DMS153 treated with DMSO at 0.1 percent for 48 hours (cell line): ENCODE measurements around the gene NSRP1.
"Not testable (repeated sequence)": the region's sequence is repeated elsewhere in the genome, so short reads cannot be mapped to it uniquely, and the experiment has no call there.

Experiments
- DNase-seq: peaks from one replicate; lab custom pipeline; 2025; ENCODE audit not compliant: unreplicated experiment; lab: John Stamatoyannopoulos, UW

The NSRP1 gene

DNA sequence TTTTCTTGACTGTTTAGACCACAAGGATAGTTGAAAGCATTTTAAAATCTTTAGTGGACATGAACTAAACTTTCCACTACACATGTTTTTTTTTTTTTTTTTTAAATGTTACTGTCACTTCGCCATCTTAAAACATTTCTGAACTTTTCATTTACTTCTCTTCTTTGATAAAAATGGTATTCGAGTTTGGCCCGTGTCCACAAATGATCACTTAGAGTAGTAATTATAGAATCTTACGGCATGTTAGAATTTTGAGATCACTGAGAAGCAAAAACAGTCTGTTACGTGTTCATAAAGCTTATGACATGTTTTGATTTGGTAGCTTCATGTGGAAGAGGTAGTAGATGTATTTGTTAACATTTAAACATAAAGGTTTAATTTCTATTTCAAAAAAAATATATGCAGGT, 1.1 kb downstream of the NSRP1 start:
- DNase-seq: no peak

DNA sequence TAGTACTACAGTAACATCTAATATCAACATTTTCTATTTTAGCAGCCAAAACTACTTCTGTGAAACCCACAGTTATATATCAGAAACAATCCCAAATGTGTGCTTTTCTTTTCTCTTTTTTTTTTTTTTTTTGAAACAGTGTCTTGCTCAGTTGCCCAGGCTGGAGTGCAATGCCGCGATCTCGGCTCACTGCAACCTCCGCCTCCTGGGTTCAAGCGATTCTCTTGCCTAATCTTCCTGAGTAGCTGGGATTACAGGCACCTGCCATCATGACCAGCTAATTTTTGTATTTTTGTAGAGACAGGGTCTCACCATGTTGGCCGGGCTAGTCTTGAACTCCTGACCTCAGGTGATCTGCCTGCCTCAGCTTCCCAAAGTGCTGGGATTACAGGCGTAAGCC, 2.0 kb downstream of the NSRP1 start:
- not testable (repeated sequence) for DNase-seq

DNA sequence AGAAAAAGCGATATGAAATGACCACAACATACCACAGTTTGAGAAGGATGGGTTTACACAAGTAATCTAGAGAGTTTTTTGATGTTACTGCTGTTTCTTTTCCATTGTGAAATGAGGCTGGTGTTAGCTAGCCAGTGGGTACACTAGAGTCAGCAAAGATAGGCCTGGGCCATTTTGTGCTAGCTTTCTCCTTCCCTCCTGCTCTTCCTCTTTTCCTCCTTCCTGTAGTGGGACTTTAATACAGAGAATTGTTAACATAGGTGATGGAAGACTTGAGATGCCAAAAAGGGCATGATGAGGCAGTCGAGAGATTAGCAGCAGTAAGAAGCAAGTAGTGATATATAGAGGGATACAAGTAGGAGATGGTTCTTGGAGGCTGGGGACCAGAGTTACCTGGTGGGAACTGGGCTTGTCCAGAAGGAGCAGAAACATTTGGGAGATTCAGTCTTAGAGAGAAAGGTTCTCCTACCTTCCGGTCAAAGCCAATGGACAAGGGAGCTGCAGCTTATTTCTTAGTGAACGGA, 7.7 kb downstream of the NSRP1 start:
- no peak for DNase-seq

DNA sequence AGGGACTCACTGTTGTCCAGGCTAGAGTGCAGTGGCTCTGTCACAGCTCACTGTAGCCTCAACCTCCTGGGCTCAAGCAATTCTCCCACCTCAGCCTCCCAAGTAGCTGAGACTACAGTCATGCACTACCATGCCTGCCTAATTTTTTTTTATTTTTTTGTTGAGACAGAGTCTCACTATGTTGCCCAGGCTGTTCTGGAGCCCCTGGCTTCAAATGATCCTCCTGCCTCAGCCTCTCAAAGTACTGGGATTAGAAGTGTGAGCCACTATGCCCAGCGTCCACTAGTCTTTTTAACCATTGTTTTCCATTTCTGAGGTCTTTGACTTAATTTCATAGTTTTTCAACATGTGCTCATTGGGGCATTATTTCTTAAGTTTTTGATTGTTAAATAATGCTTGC, 13.5 kb downstream of the NSRP1 start:
- DNase-seq: no peak

DNA sequence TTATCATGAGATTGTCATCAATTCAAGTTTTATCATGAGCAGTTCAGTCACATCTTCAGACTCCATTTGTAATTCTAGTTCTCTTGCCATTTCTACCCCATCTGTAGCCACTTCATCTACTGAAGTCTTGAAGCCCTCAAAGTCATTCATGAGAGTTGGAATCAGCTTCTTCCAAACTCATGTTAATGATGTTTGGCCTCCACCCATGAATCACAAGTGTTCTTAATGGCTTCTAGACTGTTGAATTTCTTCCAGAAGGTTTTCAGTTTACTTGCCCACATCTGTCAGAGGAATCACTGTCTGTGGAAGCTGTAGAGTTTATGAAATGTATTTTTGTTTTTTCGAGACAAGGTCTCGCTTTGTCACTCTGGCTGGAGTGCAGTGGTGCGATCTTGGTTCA, 16.0 kb downstream of the NSRP1 start:
- no peak for DNase-seq

DNA sequence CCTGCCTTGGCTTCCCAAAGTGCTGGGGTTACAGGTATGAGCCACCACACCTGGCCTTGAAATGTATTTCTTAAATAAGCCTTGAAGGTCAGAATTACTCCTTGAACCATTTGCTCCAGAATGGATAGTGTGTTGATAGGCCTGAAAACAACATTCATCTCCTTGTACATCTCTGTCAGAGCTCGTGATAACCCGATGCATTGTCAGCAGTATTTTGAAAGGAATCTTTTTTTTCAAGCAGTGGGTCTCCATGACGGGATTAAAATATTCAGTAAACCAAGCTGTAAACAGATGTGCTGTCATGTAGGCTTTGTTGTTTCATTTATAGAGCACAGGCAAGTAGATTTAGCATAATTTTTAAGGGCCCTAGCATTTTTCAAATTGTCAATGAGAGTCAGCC, 16.6 kb downstream of the NSRP1 start:
- DNase-seq: no peak

DNA sequence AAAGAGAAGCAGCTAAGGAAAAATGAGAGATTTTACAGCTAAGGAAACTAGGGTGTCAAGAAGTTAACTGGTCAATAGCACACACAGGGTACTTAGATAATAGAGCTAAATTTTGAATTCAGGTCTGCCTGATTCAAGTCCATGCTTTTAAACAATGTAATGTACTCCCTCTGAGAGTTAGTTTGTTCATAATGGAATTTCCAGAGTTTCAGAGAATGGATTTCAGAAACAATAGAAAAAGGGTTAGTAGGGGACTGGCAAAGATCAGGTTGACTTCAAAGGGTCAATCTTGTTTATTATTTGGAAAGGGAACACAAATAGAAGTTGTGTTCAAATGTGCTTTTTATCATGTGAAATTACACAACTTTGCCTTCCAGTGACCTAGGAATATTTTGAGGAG, 17.9 kb downstream of the NSRP1 start:
- no peak for DNase-seq

DNA sequence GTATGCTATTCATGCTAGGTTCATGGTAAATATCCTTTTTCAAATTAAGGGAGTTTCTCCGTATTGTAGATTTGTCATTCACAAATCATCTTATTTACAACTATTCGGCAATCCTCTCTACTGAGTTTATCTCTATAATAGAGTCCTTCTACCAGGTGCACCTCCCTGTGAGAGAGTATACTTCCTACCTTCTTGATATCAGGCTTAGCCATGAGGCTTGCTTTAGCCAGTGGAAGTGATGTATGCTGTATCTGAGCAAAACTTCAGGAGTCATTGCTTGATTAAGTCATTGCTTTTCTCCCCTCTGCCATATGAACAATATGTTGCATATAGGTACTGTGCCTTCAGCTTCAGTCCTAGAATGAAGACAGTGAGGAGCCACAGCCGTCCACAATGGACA, 20.5 kb downstream of the NSRP1 start:
- no peak for DNase-seq

DNA sequence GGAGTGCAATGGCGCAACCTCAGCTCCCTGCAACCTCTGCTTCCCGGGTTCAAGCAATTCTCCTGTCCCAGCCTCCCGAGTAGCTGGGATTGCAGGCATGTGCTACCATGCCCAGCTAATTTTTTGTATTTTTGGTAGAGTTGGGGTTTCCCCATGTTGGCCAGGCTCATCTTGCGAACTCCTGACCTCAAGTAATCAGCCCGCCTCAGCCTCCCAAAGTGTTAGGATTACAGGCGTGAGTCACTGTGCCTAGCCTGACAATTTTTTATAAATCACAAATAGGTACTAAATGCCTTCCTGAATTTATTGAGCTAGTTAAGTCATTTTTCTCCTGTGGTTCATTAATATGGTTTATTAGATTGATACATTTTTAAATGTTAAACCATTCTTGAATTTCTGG, 31.2 kb downstream of the NSRP1 start:
- not testable (repeated sequence) for DNase-seq

DNA sequence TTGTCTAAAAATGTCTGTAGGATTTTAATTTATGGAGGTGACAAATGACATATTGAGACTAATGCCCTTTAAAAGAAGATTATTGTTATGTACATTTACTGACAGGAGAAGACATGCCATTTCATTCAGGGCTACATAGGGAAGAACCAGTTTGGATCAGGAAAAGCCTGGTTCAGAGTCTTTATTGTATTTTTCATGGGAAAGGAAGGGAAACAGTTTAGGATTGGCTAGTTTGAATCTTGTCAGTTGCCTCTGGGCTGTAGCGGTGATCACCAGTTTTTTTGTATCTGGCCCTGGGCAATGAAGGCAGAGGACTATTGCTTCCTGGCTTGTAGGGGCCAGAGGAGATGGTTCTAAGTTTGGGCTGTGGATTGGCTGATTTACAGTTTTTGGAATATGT, 31.8 kb downstream of the NSRP1 start:
- no peak for DNase-seq

DNA sequence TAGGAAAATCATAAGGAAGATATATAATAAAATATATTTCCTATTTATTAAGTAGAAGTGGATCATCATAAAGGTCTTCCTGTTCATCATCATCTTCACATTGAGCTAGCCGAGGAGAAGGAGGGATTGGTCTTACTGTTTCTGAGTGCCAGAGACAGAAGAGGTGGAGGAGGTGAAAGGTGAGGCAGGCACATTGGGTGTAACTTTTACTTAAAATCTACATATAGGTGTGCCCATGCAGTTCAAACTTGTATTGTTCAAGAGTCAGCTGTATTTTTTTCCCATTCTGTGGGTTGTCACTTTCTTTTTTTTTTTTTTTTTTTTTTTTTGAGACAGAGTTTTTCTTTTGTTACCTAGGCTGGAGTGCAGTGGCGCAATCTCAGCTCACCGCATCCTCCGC, 34.9 kb downstream of the NSRP1 start:
- no peak for DNase-seq

DNA sequence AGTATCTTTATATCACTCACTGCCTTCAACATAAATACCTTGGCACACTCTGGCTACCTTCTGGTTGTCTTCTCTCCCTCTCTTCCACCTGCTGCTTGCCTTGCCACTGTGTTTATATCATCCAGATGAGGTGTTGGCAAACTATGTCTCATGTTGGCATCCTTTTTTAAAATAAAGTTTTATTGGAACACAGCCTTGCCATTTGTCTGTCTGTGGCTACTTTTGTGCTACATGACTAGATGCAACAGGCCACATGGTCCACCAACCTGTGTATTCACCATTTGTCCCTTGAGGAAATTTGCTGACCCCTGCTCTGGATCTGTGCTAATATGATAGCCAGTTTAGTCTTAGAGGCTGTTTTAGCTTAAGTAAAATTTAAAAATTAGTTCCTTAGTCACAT, 36.8 kb downstream of the NSRP1 start:
- DNase-seq: no peak

DNA sequence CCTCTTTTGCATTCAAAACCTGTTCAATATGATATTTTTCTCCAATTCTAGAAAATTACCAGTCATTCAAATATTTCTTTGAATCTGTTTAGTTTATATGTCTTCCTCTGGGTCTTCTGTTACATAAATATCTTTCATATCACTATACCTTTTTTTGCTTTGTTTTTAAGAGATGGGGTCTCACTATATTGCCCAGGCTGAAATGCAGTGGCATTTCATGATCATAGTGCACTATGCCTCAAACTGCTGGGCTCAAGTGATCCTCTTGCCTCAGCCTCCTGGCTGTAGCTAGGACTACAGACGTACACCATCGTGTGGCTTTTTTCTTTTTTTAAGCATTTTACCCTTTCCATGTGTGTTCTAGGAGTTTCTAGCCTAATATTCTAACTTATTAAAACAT, 38.8 kb downstream of the NSRP1 start:
- DNase-seq: no peak

DNA sequence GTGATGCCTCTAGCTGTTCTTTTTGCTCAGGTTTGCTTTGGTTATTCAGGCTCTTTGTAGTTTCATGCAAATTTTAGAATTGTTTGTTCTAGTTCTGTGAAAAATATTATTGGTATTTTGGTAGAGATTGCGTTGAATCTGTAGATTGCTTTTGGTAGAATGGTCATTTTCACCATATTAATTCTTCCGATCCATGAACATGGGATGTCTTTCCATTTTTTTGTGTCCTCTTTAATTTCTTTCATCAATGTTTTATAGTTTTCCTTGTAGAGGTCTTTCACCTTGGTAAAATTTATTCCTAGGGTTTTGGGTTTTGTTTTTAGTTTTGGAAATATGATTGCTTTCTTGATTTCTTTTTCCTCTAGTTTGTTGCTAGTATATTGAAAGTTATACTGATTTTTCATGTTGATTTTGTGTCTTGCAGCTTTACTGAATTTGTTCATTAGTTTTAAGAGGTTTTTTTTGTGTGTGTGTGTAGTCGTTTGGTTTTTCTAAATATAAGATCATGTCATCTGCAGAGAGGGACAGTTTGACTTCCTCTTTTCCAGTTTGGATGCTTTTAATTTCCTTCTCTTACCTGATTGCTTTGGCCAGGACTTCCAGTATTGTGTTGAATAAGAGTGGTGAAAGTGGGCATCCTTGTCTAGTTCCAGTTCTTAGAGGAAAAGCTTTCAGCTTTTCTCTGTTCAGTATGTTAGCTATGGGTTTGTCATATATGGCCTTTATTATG, 42.4 kb downstream of the NSRP1 start:
- DNase-seq: no peak

DNA sequence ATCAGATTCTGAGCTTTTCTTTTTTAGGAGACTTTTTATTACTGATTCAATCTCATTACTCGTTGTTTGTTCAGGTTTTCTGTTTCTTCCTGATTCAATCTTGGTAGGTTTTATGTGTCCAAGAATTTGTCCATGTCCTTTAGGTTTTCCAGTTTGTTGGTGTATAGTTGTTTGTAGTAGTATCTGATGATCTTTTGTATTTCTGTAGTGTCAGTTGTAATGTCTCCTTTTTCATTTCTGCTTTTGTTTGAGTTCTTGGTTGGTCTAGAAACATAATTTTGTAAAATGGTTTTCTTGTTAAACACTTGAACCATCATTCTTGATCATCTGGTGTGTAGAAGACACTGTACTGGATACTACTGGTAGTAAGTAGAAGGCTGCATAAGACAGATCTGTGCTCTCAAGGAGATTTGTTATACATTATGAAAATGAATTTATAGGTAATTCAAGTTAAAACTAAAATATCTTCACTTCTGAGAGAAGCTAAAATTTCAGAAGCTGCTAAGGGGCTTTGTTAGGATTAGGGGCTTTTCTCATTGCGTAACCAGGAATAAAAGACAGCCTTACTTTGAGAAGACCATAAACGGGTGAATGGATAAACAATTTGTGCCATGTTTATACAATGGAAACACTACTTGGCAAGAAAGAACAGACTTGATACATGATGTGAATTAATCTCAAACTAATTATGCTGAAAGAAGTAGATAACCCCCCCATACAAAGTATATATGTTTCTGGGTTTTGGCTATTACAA, 44.0 kb downstream of the NSRP1 start:
- no peak for DNase-seq

DNA sequence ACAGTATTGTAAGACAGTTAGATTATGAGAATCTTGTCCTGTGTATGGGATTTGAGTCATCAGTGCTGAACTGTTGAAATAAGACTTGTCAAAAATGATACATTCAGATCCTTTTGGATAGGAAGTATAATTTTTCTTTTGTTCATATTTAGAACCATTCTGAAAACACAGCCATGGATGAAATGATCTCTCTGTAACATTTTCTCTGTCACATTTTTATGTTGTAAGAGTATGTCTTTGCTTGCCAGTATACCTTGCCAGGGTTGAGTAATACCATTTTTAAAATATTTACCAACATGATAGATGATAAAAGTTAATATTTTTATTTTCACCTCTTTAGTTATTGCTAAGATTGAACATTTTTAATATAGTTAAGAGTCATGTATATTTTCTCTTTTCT, 45.0 kb downstream of the NSRP1 start:
- DNase-seq: no peak

DNA sequence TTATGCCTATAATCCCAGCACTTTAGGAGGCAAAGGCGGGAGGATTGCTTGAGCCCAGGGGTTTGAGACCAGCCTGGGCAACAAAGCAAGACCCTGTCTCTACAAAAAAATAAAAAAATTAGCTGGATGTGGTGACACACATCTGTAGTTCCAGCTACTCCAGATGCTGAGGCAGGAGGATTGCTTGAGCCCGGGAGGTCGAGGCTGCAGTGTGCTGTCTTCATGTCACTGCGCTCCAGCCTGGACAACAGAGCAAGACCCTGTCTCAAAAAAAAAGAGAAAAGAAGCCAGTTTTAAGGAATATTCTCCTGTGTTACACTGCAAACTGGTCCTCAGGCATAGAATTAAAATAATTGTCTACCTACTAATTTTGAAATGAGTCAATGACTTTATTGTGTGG, 47.9 kb downstream of the NSRP1 start:
- DNase-seq: no peak

DNA sequence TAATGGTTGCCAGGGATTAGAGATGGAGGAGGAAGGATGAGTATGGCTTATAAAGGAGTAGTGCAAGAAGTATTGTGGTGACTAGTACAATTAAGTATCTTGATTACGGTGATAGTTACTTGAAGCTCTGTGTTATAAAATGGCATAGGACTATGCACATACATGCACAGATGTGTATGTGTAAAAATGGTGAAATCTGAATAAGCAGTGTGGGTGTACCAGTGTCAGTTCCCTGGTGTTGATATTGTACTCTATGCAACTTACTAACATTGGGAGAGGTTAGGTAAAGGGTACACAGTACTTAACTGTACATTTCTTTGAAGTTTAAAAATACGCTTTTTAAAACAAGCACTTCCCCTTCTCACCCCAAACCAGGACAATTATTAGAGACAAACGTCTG, 48.5 kb downstream of the NSRP1 start:
- no peak for DNase-seq

DNA sequence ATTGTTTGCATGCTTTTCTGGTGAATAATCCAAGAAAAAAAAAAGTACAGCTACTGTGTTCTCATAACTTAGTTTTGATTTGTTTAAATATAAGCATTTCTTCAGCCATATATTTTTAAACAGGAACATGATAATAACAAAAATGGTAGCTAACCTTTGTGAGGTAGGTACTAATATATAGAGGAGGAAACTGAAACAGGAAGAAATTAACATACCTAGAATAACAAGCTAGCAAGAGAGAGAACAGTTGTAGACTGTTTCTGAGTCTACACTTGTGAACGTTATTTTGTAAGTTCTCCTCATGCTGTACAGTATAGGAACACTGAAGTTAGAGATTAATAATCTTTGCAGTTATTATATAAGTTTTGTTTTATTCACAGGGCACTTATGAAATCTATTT, 49.3 kb downstream of the NSRP1 start:
- no peak for DNase-seq

DNA sequence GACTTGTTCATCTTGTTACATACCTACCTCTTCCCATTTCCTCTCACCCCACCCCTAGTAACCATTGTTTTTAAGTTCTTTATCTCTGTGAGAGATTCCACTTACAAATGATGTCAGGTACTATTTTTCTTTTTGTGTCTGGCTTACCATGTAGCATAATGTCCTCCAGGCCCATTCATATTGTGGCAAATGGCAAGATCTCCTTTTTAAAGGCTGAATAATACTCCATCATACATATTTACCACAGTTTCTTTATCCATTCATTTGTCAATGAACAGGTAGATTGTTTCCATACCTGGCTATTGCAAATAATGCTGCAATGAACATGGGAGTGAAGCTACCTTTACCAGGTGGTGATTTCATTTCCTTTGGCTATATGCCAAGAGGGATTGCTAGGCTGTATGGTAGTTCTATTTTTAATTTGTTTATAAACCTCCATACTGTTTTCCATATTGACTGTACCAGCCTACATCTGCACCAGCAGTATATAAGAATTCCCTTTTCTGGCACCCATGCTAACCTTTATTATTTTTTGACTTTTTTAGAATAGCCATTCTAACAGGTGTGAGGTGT, 53.9 kb downstream of the NSRP1 start:
- DNase-seq: peak; percentile 16

DNA sequence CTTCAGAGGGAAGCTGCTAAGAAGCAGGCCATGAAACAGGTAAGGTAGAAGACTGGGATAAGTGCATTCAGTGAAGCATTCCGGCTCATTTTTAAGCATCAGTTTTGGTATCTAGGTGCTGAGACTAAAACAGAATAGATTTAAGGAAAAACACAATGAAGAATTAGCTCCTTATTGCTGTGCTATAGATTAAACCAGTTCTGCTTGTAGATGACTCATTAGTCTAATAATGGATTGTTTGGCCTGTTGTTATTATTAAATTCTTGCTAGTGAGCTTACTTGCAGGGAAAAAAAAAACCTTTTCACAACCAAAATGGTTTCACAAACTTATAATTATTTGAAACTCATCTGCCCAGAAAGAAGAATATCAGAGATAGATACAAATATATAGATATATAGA, 55.9 kb downstream of the NSRP1 start:
- no peak for DNase-seq

DNA sequence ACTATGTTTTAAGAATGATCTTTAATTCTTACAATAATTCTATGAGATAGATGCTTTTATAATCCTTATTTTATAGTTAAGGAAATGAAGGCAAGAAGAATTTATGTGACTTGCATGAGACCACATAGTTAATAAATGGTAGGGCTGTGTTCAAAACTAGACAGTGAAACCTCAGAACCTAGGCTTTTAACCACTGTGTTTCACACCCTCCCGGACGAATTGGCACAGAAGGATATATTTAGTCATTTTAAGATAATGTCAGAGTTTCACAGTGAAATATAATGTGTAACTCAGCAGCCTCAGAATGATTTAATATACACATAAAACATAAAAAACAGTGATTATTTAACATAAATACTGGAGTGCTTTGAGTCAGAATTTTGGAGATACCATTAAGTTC, 57.0 kb downstream of the NSRP1 start:
- no peak for DNase-seq
